Measurements from ENCODE around the gene LENG1.
"Not testable (repeated sequence)": the region's sequence is repeated elsewhere in the genome, so short reads cannot be mapped to it uniquely, and the experiment has no call there.

Gene LENG1

GRCh38 chr19:54189145-54189734 lies 29.7 kb upstream of the LENG1 start, which contains the start of gene MBOAT7:
MBOAT7 (minus strand) TSS chr19:54189580; CDS start chr19:54188508, 1,072 bp downstream.
- DNase-seq: peak; percentile 39 to 43

GRCh38 chr19:54188215-54188871 lies 28.8 kb upstream of the LENG1 start:
- DNase-seq: peak; percentile 62 to 69

- no peak for DNase-seq
These were observed 27.4 kb upstream of the LENG1 start for GRCh38 chr19:54186934-54187381.

GRCh38 chr19:54186351-54186750 lies 26.8 kb upstream of the LENG1 start:
- no peak for DNase-seq

- DNase-seq: no peak
These were observed 23.9 kb upstream of the LENG1 start for GRCh38 chr19:54183431-54183830.

- not testable (repeated sequence) for DNase-seq
These were observed 22.4 kb upstream of the LENG1 start for GRCh38 chr19:54181894-54182293.

GRCh38 chr19:54180691-54181091 lies 21.2 kb upstream of the LENG1 start:
- DNase-seq: no peak

- no peak for DNase-seq
These were observed 20.5 kb upstream of the LENG1 start for GRCh38 chr19:54179921-54180461.

- DNase-seq: no peak
These were observed 19.8 kb upstream of the LENG1 start for GRCh38 chr19:54179262-54179852.

- peak in 1 of 2 experiments; percentile 19 for DNase-seq
These were observed 19.2 kb upstream of the LENG1 start for GRCh38 chr19:54178581-54179261.

- DNase-seq: no peak
These were observed 14.7 kb upstream of the LENG1 start for GRCh38 chr19:54173951-54174834.

- no peak for DNase-seq
These were observed 13.8 kb upstream of the LENG1 start for GRCh38 chr19:54173359-54173699.

- no peak for DNase-seq
These were observed 13.2 kb upstream of the LENG1 start, which contains the start of gene TMC4 for GRCh38 chr19:54172471-54173358. TMC4 (minus strand) TSS chr19:54173160; CDS start chr19:54173117, 43 bp downstream.

GRCh38 chr19:54171736-54172431 lies 12.4 kb upstream of the LENG1 start:
- not testable (repeated sequence) for DNase-seq

- no peak for DNase-seq
These were observed 9.7 kb upstream of the LENG1 start for GRCh38 chr19:54169149-54169740.

GRCh38 chr19:54168174-54168917 lies 8.8 kb upstream of the LENG1 start:
- peak; percentile 88 to 92 for DNase-seq

GRCh38 chr19:54165222-54165621 lies 5.7 kb upstream of the LENG1 start:
- DNase-seq: no peak

GRCh38 chr19:54164369-54165068 lies 5.0 kb upstream of the LENG1 start:
- DNase-seq: peak in 1 of 2 experiments; percentile 35

- no peak for DNase-seq
These were observed 3.4 kb upstream of the LENG1 start for GRCh38 chr19:54162884-54163283.
